NCI-H1436 (cell line): ENCODE results near the gene AGMAT.

Experiments
- DNase-seq: peaks from one replicate; lab custom pipeline; 2025; lab: John Stamatoyannopoulos, UW

The AGMAT gene

DNA sequence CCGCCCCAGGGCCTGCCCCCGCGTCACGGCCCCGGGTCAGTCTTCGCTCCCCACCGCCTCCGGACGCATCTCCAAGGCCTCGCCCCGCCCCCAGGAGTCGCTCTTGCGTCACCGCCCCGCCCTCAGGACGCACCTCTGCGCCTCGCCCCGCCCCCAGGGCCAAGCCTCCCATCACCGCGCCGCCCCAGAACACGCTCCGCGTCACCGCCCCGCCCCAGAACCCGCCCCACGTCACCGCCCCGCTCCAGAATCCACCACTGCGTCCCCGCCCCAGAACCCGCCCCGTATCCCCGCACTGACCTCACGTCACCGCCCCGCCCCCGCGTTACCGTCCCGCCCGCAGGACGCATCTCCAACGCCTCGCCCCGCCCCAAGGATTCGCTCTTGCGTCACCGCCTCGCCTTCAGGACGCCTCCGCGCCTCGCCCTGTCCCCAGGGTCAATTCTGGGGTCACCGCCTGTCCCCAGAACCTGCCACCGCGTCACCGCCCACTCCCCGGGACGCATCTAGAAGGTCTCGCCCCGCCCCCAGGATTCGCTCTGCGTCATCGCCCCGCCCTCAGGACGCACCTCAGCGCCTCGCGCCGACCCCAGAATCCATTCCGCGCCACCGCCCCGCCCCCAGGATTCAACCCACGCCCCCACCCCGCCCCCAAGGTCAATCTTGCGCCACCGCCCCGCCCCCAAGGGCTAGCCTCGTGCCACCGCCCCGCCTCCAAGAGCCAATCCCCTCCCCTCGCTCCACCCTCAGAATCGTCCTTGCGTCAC is 60.4 kb downstream of the AGMAT start:
- peak; percentile 98 for DNase-seq

DNA sequence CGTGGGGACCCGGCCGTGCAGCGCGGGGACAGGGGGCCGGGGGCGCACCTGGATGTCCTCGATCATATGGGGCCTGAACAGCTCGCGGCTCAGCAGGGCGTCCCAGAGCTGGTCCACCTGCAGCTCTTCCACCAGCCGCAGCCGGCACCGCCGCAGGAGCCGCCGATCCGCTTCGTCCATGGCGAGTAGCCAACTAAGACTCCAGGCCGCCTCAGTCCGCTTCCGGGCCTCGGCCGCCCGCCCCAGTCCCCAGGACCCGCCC is 60.9 kb downstream of the AGMAT start, which contains the start of gene CASP9:
Gene CASP9 (minus strand): TSS at position 195 of the 262 bp plus-strand sequence. CDS start 15 bp downstream, at position 180.
- no peak for DNase-seq

DNA sequence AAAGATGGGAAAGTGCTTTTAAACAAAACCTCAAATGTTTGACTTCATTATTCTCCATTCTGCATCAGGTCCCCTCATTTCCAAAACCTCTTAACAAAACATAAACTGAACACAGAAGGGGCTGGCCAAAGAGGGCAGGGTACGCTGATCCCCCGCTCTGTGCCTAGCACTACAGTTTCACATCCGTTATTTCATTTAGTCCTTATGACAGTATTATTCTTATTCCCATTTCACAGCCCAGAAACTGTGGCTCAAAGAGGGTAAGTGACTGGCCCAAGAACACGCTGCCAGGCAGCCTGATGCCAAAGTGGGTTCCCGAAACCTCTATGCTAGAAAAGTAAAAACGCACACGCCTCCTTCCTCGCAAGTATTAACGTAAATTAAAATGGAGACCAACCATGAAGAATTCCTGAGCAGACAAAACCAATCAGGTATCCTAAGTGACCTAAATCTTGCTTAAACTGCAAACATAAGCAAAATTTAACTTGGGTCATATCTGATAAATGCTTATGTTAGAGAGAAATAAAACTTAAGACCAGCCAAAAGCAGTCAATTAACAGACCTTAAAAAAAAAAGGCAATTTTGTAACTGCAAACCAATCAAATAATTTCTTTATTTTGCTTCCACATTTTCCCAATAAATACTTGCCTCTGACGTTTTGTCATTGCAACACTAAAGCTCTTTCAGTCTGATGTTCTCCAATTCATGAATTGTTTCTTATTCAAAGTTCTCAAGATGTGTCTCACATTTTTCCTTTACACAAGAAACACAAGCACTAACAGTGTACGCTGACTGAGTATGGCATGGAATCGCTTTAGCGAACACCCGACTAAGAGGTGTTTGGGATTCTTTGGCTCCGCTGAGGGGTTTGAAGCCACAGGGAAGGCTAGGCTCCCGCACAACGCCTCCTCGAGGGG is 61.5 kb downstream of the AGMAT start:
- DNase-seq, result no peak

DNA sequence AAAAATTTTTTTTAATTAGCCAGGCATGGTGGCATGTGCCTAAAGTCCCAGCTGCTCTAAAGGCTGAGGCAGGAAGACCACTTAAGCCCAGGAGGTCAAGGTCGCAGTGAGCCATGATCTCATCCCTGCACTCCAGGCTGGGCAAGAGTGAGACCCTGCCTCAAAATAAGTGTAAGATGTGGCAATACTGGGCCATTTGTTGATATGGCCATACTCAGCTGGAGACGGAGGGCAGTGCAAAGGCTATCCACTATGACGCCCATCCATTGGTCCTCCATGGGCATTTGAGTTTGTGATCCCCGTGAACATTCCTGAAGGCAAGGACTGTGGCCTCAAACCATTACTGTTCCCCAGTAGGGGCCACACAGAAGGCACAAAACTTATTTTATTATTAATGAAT is 62.3 kb downstream of the AGMAT start:
- DNase-seq, result no peak
